Cardiac muscle cell (in vitro differentiated cells and primary cell): ENCODE measurements around the gene AXIN1. TPM values are rescaled to one million over a fixed set of nuclear protein-coding genes. Genes with fewer than 3 reads are reported as not detected.
A peak's percentile ranks its signal among the peaks of the same experiment; 100 is the strongest.
"Not testable (repeated sequence)": the region's sequence is repeated elsewhere in the genome, so short reads cannot be mapped to it uniquely, and the experiment has no call there.

Experiments used
- DNase-seq, 2 donors: peaks; one replicate each; pipeline versions ENCODE4 v3.0.0 to v3.0.0-alpha.2; 2010 to 2017; ENCODE audit warnings: low read depth in 1 of 2, low spot score in 1 of 2
- H3K27ac ChIP-seq: fragments of 200-600 bp; sonication (generic); 2 replicates; pipeline ENCODE4 v1.5.1; 2016
- H3K27me3 ChIP-seq: fragments of 200-600 bp; sonication (generic); 2 replicates; pipeline ENCODE4 v1.6.0; 2016; ENCODE audit warnings: control low read depth
- H3K36me3 ChIP-seq: fragments of 200-600 bp; sonication (generic); 2 replicates; pipeline ENCODE4 v1.5.1; 2016; ENCODE audit warnings: control low read depth
- H3K4me1 ChIP-seq: fragments of 200-600 bp; sonication (generic); 2 replicates; pipeline ENCODE4 v1.8.1; 2017; ENCODE audit warnings: low read depth, mild to moderate bottlenecking, mixed run types
- H3K4me3 ChIP-seq: fragments of 200-600 bp; sonication (generic); 2 replicates; pipeline ENCODE4 v1.5.1; 2016; ENCODE audit warnings: mild to moderate bottlenecking
- H3K9me3 ChIP-seq: fragments of 200-600 bp; sonication (generic); 2 replicates; pipeline ENCODE4 v1.5.1; 2017; ENCODE audit warnings: low read depth, mild to moderate bottlenecking, control low read depth
- CTCF ChIP-seq: IDR thresholded peaks from 2 replicates; pipeline ENCODE4 v1.5.1; 2012; ENCODE audit warnings: low read depth, mild to moderate bottlenecking, low read length
- polyA plus RNA-seq: library from polyadenylated mRNA; unstranded; fragments of >200 nt; fragmentation: Nextera tagmentation; extraction: Ambion mirVana; gene quantifications from 2 replicates; pipeline ENCODE4 v1.2.1, GENCODE V29; 2016
- total RNA-seq: library from RNA; depleted of rRNA; stranded (reverse); fragments of >200 nt; gene quantifications from 2 replicates; pipeline ENCODE4 v1.2.3, GENCODE V29; 2016

The AXIN1 gene
- total and polyA plus RNA-seq, 2 experiments from 2014 or later = 16.5 to 49.7 TPM

- DNase-seq = no peak
- no peaks in the 10 kb centered on the region for H3K27me3 ChIP-seq
- no peak overlapping the region for H3K27ac ChIP-seq
- H3K4me3 ChIP-seq = no peak overlapping the region
- no peaks in the 10 kb centered on the region for H3K4me1 ChIP-seq
- no peak for TF ChIP-seq CTCF
- H3K36me3 ChIP-seq = peaks cover 16% of the 10 kb centered on the region
- no peaks in the 10 kb centered on the region for H3K9me3 ChIP-seq
Measured at GRCh38 chr16:363766-364490, 11.4 kb upstream of the AXIN1 start.

- no peak for DNase-seq
- no peak overlapping the region for H3K27ac ChIP-seq
Measured at GRCh38 chr16:363110-363765, 10.7 kb upstream of the AXIN1 start.

GRCh38 chr16:362702-362999 is 10.1 kb upstream of the AXIN1 start:
- not testable (repeated sequence) for H3K9me3 ChIP-seq, H3K4me3 ChIP-seq, H3K4me1 ChIP-seq, H3K27ac ChIP-seq, H3K27me3 ChIP-seq, H3K36me3 ChIP-seq, DNase-seq

More at GRCh38 chr16:363110-363765, 10.7 kb upstream of the AXIN1 start:
- no peaks in the 10 kb centered on the region for H3K4me1 ChIP-seq
- no peaks in the 10 kb centered on the region for H3K27me3 ChIP-seq
- H3K4me3 ChIP-seq = no peak overlapping the region
- H3K9me3 ChIP-seq = no peaks in the 10 kb centered on the region
- H3K36me3 ChIP-seq = peaks cover 11% of the 10 kb centered on the region
- no peak for TF ChIP-seq CTCF

- H3K4me1 ChIP-seq = no peaks in the 10 kb centered on the region
- H3K4me3 ChIP-seq = no peak overlapping the region
- no peaks in the 10 kb centered on the region for H3K9me3 ChIP-seq
- TF ChIP-seq CTCF = peak; percentile 74
- H3K27ac ChIP-seq = no peak overlapping the region
- no peaks in the 10 kb centered on the region for H3K36me3 ChIP-seq
- H3K27me3 ChIP-seq = no peaks in the 10 kb centered on the region
- peak; percentile 83 to 85 for DNase-seq
Measured at GRCh38 chr16:361872-362701, 9.6 kb upstream of the AXIN1 start.

GRCh38 chr16:361341-361871 is 8.9 kb upstream of the AXIN1 start:
- no peaks in the 10 kb centered on the region for H3K36me3 ChIP-seq
- DNase-seq = no peak

More at GRCh38 chr16:361341-361871, 8.9 kb upstream of the AXIN1 start:
- H3K4me3 ChIP-seq = no peak overlapping the region
- no peaks in the 10 kb centered on the region for H3K27me3 ChIP-seq
- no peaks in the 10 kb centered on the region for H3K9me3 ChIP-seq
- H3K4me1 ChIP-seq = no peaks in the 10 kb centered on the region
- no peak overlapping the region for H3K27ac ChIP-seq
- TF ChIP-seq CTCF = no peak
